ENCODE results near the gene ADI1.

DNA sequence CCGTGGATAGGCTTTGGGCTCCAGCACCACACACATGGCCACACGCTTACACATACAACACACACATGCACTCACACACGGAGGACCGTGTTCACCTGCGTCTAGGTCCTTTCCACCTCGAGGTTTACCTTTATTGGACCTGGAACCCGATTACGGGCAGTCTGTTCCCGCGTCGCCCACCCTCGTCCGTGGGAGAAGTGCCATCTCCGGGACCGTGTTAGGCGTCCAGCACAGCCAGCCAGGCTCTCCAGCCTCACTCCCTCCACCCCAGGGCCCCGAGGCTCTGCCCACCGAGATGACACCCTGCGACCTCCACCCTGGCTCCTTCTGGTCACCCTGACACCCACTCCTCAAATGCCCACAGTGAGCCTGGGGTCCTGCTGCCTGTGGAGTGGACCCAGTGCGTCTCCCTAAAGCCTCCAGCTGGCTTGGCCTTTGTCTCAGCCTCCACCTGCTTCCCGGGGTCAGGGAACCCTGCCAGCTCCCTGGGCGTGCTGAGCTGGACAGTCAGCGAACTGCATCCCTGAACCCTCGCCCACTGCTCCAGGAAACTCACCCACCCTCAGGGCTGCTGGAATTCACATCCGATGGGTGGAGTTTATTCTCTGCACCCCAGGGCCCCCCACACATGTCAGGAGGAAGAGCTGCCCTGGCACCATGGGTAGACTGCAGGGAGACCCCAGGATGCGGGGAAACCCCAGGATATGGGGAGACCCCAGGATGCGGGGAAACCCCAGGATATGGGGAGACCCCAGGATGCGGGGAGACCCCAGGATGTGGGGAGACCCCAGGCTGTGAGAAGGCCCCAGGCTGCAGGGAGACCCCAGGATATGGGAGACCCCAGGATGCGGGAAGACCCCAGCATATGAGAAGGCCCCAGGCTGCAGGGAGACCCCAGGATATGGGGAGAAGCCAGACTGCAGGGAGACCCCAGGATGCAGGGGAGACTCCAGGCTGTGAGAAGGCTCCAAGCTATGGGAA is 33.0 kb downstream of the ADI1 start:
- TF ChIP-seq, protein P1, sequence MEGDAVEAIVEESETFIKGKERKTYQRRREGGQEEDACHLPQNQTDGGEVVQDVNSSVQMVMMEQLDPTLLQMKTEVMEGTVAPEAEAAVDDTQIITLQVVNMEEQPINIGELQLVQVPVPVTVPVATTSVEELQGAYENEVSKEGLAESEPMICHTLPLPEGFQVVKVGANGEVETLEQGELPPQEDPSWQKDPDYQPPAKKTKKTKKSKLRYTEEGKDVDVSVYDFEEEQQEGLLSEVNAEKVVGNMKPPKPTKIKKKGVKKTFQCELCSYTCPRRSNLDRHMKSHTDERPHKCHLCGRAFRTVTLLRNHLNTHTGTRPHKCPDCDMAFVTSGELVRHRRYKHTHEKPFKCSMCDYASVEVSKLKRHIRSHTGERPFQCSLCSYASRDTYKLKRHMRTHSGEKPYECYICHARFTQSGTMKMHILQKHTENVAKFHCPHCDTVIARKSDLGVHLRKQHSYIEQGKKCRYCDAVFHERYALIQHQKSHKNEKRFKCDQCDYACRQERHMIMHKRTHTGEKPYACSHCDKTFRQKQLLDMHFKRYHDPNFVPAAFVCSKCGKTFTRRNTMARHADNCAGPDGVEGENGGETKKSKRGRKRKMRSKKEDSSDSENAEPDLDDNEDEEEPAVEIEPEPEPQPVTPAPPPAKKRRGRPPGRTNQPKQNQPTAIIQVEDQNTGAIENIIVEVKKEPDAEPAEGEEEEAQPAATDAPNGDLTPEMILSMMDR (IDR thresholded peaks at IDR 0.05) = no peak
- no peak for TF ChIP-seq POLR2AphosphoS5 (IDR thresholded peaks at IDR 0.05)
- TF ChIP-seq POLR2A (IDR thresholded peaks at IDR 0.05) = no peak

All from breast epithelium (tissue), 3 donors.